ENCODE results near the gene MARK3. TPM values are rescaled to one million over a fixed set of nuclear protein-coding genes. Genes with fewer than 3 reads are reported as not detected.

The MARK3 gene
- total and polyA plus RNA-seq, 2 of the 13 experiments (the other 11 are each of a cell fraction or from before 2014, with no cell fraction given), result 47.7 to 56.6 TPM

GRCh38 chr14:103385152-103385928 lies at the start of gene MARK3 (continued):
- TF ChIP-seq TEF (CRISPR knock-in tag; IDR thresholded peaks at IDR 0.05) (no peak), EED (CRISPR knock-in tag; IDR thresholded peaks at IDR 0.05) (no peak), ATF5 (CRISPR knock-in tag; IDR thresholded peaks at IDR 0.05; ENCODE audit: low read depth) (no peak), PHF20 (CRISPR knock-in tag; IDR thresholded peaks at IDR 0.05) (peak; percentile 81), ZNF775 (CRISPR knock-in tag; IDR thresholded peaks at IDR 0.05; ENCODE audit: borderline replicate concordance) (no peak), ZNF276 (CRISPR knock-in tag; IDR thresholded peaks at IDR 0.05; ENCODE audit: low read depth) (no peak), ZNF562 (CRISPR knock-in tag; IDR thresholded peaks at IDR 0.05; ENCODE audit: borderline replicate concordance) (no peak), SMARCC2 (IDR thresholded peaks at IDR 0.05) (no peak), IRX3 (CRISPR knock-in tag; IDR thresholded peaks at IDR 0.05; ENCODE audit: borderline replicate concordance, low read depth) (peak; percentile 48; the same call in 1 of the 2 replicates), MZF1 (CRISPR knock-in tag; IDR thresholded peaks at IDR 0.05; ENCODE audit: borderline replicate concordance) (no peak), ZBTB21 (CRISPR knock-in tag; IDR thresholded peaks at IDR 0.05) (no peak), SIN3B (IDR thresholded peaks at IDR 0.05; ENCODE audit: low read length) (0 out of 2 replicates have a peak, but pooled peaks have one; percentile 51), ELK4 (CRISPR knock-in tag; IDR thresholded peaks at IDR 0.05; ENCODE audit: borderline replicate concordance) (no peak), HNRNPH1 (optimal IDR thresholded peaks at IDR 0.05; ENCODE audit: low read depth, low read length) (no peak), MAFF (IDR thresholded peaks at IDR 0.05; ENCODE audit: low read depth, low read length) (no peak), SIN3A (IDR thresholded peaks at IDR 0.05; ENCODE audit: borderline replicate concordance, low read depth, low read length) (peak; percentile 74; the same call in 1 of the 2 replicates), HNF1A (IDR thresholded peaks at IDR 0.05; ENCODE audit: low read depth) (no peak), HNF1A (CRISPR knock-in tag; IDR thresholded peaks at IDR 0.05; ENCODE audit: borderline replicate concordance) (0 out of 2 replicates have a peak, but pooled peaks have one; percentile 43), ZBTB25 (CRISPR knock-in tag; IDR thresholded peaks at IDR 0.05) (0 out of 2 replicates have a peak, but pooled peaks have one; percentile 25)
